ENCODE results near the gene AUTS2.
A peak's percentile ranks its signal among the peaks of the same experiment; 100 is the strongest.

Gene AUTS2

GRCh38 chr7:69765879-69766278, 167.6 kb downstream of the AUTS2 start:
- TF ChIP-seq ELF4 (IDR thresholded peaks at IDR 0.05) (no peak), FOXM1 (IDR thresholded peaks at IDR 0.05; ENCODE audit: borderline replicate concordance) (no peak), ZNF384 (IDR thresholded peaks at IDR 0.05) (no peak), FOXA1 (IDR thresholded peaks at IDR 0.05) (no peak), BHLHE40 (IDR thresholded peaks at IDR 0.05; ENCODE audit: borderline replicate concordance) (no peak), CTBP1 (IDR thresholded peaks at IDR 0.05; ENCODE audit: borderline replicate concordance) (no peak), LEF1 (IDR thresholded peaks at IDR 0.05; ENCODE audit: borderline replicate concordance) (no peak), NFRKB (IDR thresholded peaks at IDR 0.05) (no peak), HDGF (IDR thresholded peaks at IDR 0.05; ENCODE audit: borderline replicate concordance) (no peak), L3MBTL2 (conservative IDR thresholded peaks at IDR 0.05) (no peak), SUZ12 (IDR thresholded peaks at IDR 0.05) (no peak), ARNT (IDR thresholded peaks at IDR 0.05) (no peak), TARDBP (IDR thresholded peaks at IDR 0.05) (no peak)
- TF ChIP-seq, protein P1, sequence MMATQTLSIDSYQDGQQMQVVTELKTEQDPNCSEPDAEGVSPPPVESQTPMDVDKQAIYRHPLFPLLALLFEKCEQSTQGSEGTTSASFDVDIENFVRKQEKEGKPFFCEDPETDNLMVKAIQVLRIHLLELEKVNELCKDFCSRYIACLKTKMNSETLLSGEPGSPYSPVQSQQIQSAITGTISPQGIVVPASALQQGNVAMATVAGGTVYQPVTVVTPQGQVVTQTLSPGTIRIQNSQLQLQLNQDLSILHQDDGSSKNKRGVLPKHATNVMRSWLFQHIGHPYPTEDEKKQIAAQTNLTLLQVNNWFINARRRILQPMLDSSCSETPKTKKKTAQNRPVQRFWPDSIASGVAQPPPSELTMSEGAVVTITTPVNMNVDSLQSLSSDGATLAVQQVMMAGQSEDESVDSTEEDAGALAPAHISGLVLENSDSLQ (IDR thresholded peaks at IDR 0.05) = no peak
- CTCF ChIA-PET = no interaction called here
- POLR2A ChIA-PET = no interaction called here
- no peak for DNase-seq (ENCODE audit: extremely low spot score)

- CTCF ChIA-PET = no interaction called here
- POLR2A ChIA-PET = no interaction called here
- no peak for DNase-seq (ENCODE audit: extremely low spot score)
- TF ChIP-seq LEF1 (IDR thresholded peaks at IDR 0.05; ENCODE audit: borderline replicate concordance) = no peak
- no peak for TF ChIP-seq SUZ12 (IDR thresholded peaks at IDR 0.05)
- TF ChIP-seq ZNF384 (IDR thresholded peaks at IDR 0.05) = no peak
- no peak for TF ChIP-seq CTBP1 (IDR thresholded peaks at IDR 0.05; ENCODE audit: borderline replicate concordance)
- no peak for TF ChIP-seq FOXA1 (IDR thresholded peaks at IDR 0.05)
- no peak for TF ChIP-seq FOXK2 (IDR thresholded peaks at IDR 0.05)
- no peak for TF ChIP-seq BHLHE40 (IDR thresholded peaks at IDR 0.05; ENCODE audit: borderline replicate concordance)
- no peak for TF ChIP-seq TARDBP (IDR thresholded peaks at IDR 0.05)
- no peak for TF ChIP-seq SP1 (IDR thresholded peaks at IDR 0.05)
Measured at GRCh38 chr7:69768986-69769595, 170.8 kb downstream of the AUTS2 start.

GRCh38 chr7:69769826-69770225, 171.6 kb downstream of the AUTS2 start:
- POLR2A ChIA-PET = no interaction called here
- TF ChIP-seq BHLHE40 (IDR thresholded peaks at IDR 0.05; ENCODE audit: borderline replicate concordance) (no peak), L3MBTL2 (conservative IDR thresholded peaks at IDR 0.05) (no peak), TARDBP (IDR thresholded peaks at IDR 0.05) (no peak), SP1 (IDR thresholded peaks at IDR 0.05) (no peak), FOXK2 (IDR thresholded peaks at IDR 0.05) (no peak)
- CTCF ChIA-PET = interaction anchor here (0.9 kb wide), 1 partner anchor 65 kb away, joined by 6 read pairs; no protein-coding TSS in a partner anchor
- DNase-seq (ENCODE audit: extremely low spot score) = no peak

- POLR2A ChIA-PET = no interaction called here
- TF ChIP-seq CTBP1 (IDR thresholded peaks at IDR 0.05; ENCODE audit: borderline replicate concordance) = no peak
- no peak for TF ChIP-seq FOXA1 (IDR thresholded peaks at IDR 0.05)
- no peak for TF ChIP-seq LEF1 (IDR thresholded peaks at IDR 0.05; ENCODE audit: borderline replicate concordance)
- TF ChIP-seq, protein P1 (IDR thresholded peaks at IDR 0.05) = no peak
- no peak for TF ChIP-seq TARDBP (IDR thresholded peaks at IDR 0.05)
- TF ChIP-seq ZNF384 (IDR thresholded peaks at IDR 0.05) = no peak
- TF ChIP-seq NFRKB (IDR thresholded peaks at IDR 0.05) = no peak
- TF ChIP-seq L3MBTL2 (conservative IDR thresholded peaks at IDR 0.05) = no peak
- no peak for TF ChIP-seq ARNT (IDR thresholded peaks at IDR 0.05)
- TF ChIP-seq SUZ12 (IDR thresholded peaks at IDR 0.05) = no peak
- no peak for TF ChIP-seq HDGF (IDR thresholded peaks at IDR 0.05; ENCODE audit: borderline replicate concordance)
- TF ChIP-seq ELF4 (IDR thresholded peaks at IDR 0.05) = no peak
- TF ChIP-seq BHLHE40 (IDR thresholded peaks at IDR 0.05; ENCODE audit: borderline replicate concordance) = no peak
- TF ChIP-seq FOXM1 (IDR thresholded peaks at IDR 0.05; ENCODE audit: borderline replicate concordance) = no peak
- no peak for TF ChIP-seq SP1 (IDR thresholded peaks at IDR 0.05)
- CTCF ChIA-PET = interaction anchor here (0.9 kb wide), 1 partner anchor 65 kb away, joined by 6 read pairs; no protein-coding TSS in a partner anchor
- DNase-seq (ENCODE audit: extremely low spot score) = no peak
Measured at GRCh38 chr7:69770613-69771012, 172.3 kb downstream of the AUTS2 start.

DNA sequence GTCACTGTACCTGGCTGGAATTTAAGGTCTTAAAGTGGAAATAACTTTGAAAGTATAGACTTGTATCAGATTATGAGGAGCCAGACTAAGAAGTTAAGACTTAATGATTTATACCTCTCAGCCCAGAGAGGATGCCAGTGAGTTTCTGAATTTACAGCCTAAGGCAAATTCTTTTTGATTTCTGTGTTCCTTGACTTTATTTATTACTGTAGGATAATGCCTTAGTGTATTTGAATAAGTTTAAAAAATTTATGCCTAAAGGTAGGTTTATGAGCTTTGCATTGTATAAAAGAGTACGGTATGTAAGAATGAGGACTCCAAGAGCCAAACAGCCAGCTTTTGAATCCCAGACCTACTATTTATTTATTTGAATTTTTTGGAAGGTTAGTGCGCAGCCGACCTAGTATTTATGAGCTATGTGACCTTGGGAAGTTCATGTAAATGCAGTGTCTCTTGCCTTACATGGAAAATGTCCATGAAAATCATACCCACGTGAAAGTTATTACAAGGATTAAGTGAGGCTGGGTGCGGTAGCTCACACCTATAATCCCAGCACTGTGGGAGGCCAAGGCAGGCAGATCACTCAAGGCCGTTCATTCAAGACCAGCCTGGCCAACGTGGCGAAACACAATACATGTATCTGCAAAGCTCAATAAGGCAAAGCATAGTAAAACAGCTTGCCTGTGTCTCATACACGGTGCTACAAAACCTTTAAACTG, 174.6 kb downstream of the AUTS2 start:
- TF ChIP-seq HDGF (IDR thresholded peaks at IDR 0.05; ENCODE audit: borderline replicate concordance) (no peak), ZNF384 (IDR thresholded peaks at IDR 0.05) (0 out of 2 replicates have a peak, but pooled peaks have one; percentile 31), ELF4 (IDR thresholded peaks at IDR 0.05) (no peak), L3MBTL2 (conservative IDR thresholded peaks at IDR 0.05) (no peak), CTBP1 (IDR thresholded peaks at IDR 0.05; ENCODE audit: borderline replicate concordance) (peak; percentile 56; the same call in 1 of the 2 replicates), FOXA1 (IDR thresholded peaks at IDR 0.05) (no peak), TARDBP (IDR thresholded peaks at IDR 0.05) (no peak), BHLHE40 (IDR thresholded peaks at IDR 0.05; ENCODE audit: borderline replicate concordance) (no peak), SP1 (IDR thresholded peaks at IDR 0.05) (no peak), FOXM1 (IDR thresholded peaks at IDR 0.05; ENCODE audit: borderline replicate concordance) (no peak), NFRKB (IDR thresholded peaks at IDR 0.05) (no peak), SUZ12 (IDR thresholded peaks at IDR 0.05) (no peak), FOXK2 (IDR thresholded peaks at IDR 0.05) (no peak)
- TF ChIP-seq, protein P1 (IDR thresholded peaks at IDR 0.05) = peak; percentile 39
- DNase-seq (ENCODE audit: extremely low spot score) = no peak
- ChIA-PET POLR2A (no interaction called here), CTCF (interaction anchor here (0.6 kb wide), 1 partner anchor 160 kb away, joined by 3 read pairs; no protein-coding TSS in a partner anchor)
